Astrocyte (in vitro differentiated cells and primary cell): ENCODE data around the gene IGSF21. TPM values are rescaled to one million over a fixed set of nuclear protein-coding genes. Genes with fewer than 3 reads are reported as not detected.

Experiments used
- DNase-seq: peaks from one replicate; pipeline ENCODE4 v3.0.0-alpha.2; 2010; ENCODE audit warnings: low read depth
- FAIRE-seq: peaks from 2 replicates; lab custom pipeline; 2011; peaks lifted over from hg19 to GRCh38; lab: Jason Lieb, UNC
- H2AFZ ChIP-seq: 2 replicates; pipeline ENCODE4 v1.6.0; 2012; ENCODE audit warnings: low read depth, low read length, inconsistent platforms
- H3K27ac ChIP-seq: 2 replicates; pipeline ENCODE4 v1.5.1; 2011; ENCODE audit warnings: low read depth, low read length, inconsistent platforms
- H3K27me3 ChIP-seq: 2 replicates; pipeline ENCODE4 v1.6.0; 2011; ENCODE audit warnings: low read length, inconsistent platforms; ENCODE audit not compliant: insufficient read depth
- H3K36me3 ChIP-seq: 2 replicates; pipeline ENCODE4 v1.5.1; 2011; ENCODE audit warnings: low read length, inconsistent platforms; ENCODE audit not compliant: insufficient read depth
- H3K4me1 ChIP-seq: 2 replicates; pipeline ENCODE4 v1.5.1; 2011; ENCODE audit warnings: low read length, inconsistent platforms; ENCODE audit not compliant: insufficient read depth
- H3K4me2 ChIP-seq: 2 replicates; pipeline ENCODE4 v1.6.0; 2012; ENCODE audit warnings: low read length, inconsistent platforms
- H3K4me3 ChIP-seq: 2 replicates; pipeline ENCODE4 v1.5.1; 2011; ENCODE audit warnings: low read depth, mild to moderate bottlenecking, low read length, inconsistent platforms; ENCODE audit not compliant: insufficient read depth
- H3K79me2 ChIP-seq: 2 replicates; pipeline ENCODE4 v1.6.0; 2012; ENCODE audit warnings: mild to moderate bottlenecking, low read length, inconsistent platforms; ENCODE audit not compliant: insufficient read depth
- H3K9ac ChIP-seq: 2 replicates; pipeline ENCODE4 v1.6.0; 2012; ENCODE audit warnings: mild to moderate bottlenecking, low read length, inconsistent platforms
- H3K9me3 ChIP-seq: 2 replicates; pipeline ENCODE4 v1.5.1; 2012; ENCODE audit warnings: low read depth, mild to moderate bottlenecking, low read length, inconsistent platforms; ENCODE audit not compliant: insufficient read depth
- H4K20me1 ChIP-seq: 2 replicates; pipeline ENCODE4 v1.6.0; 2012; ENCODE audit warnings: low read length, inconsistent platforms; ENCODE audit not compliant: insufficient read depth
- H3K27ac Mint-ChIP-seq: one replicate; pipeline ENCODE4 v1.8.0; 2021; ENCODE audit warnings: mild to moderate bottlenecking, mixed read lengths; ENCODE audit not compliant: unreplicated experiment
- H3K27me3 Mint-ChIP-seq: one replicate; pipeline ENCODE4 v1.8.0; 2021; ENCODE audit warnings: low read depth, mixed read lengths; ENCODE audit not compliant: unreplicated experiment
- H3K36me3 Mint-ChIP-seq: one replicate; pipeline ENCODE4 v1.8.0; 2021; ENCODE audit warnings: low read depth, mixed read lengths; ENCODE audit not compliant: unreplicated experiment
- H3K4me1 Mint-ChIP-seq: one replicate; pipeline ENCODE4 v1.8.0; 2021; ENCODE audit warnings: low read depth, mixed read lengths; ENCODE audit not compliant: unreplicated experiment
- H3K4me3 Mint-ChIP-seq: one replicate; pipeline ENCODE4 v1.8.0; 2021; ENCODE audit warnings: mild to moderate bottlenecking, moderate library complexity, mixed read lengths; ENCODE audit not compliant: unreplicated experiment
- H3K9me3 Mint-ChIP-seq: one replicate; pipeline ENCODE4 v1.8.0; 2021; ENCODE audit warnings: mild to moderate bottlenecking, mixed read lengths; ENCODE audit not compliant: unreplicated experiment
- CTCF ChIP-seq: IDR thresholded peaks from 2 replicates; pipeline ENCODE4 v1.5.1; 2011; ENCODE audit warnings: low read depth, mild to moderate bottlenecking, inconsistent platforms, low read length, moderate library complexity; ENCODE audit not compliant: insufficient read depth
- EZH2 ChIP-seq: IDR thresholded peaks from 2 replicates; pipeline ENCODE4 v1.6.1; 2012; ENCODE audit warnings: mild to moderate bottlenecking, low read length, inconsistent platforms; ENCODE audit not compliant: insufficient read depth
- total RNA-seq: library from RNA; stranded (reverse); gene quantifications from 2 replicates; pipeline ENCODE4 v1.2.1, GENCODE V29; 2021

IGSF21 gene
- total RNA-seq, 1 donor from 2014 or later = not detected

- Histone ChIP-seq H3K4me3 (no peak overlapping the region), H4K20me1 (no peaks in the 10 kb centered on the region), H3K36me3 (no peaks in the 10 kb centered on the region), H3K4me2 (no peak overlapping the region), H3K9ac (no peak overlapping the region), H3K9me3 (no peaks in the 10 kb centered on the region), H2AFZ (no peak overlapping the region), H3K79me2 (no peaks in the 10 kb centered on the region), H3K4me1 (no peaks in the 10 kb centered on the region), H3K27me3 (no peaks in the 10 kb centered on the region), H3K27ac (no peak overlapping the region)
- H3K9me3 Mint-ChIP-seq = no peaks in the 10 kb centered on the region
- no peaks in the 10 kb centered on the region for H3K4me1 Mint-ChIP-seq
- no peak for DNase-seq
- no peak for FAIRE-seq
- peaks cover 69% of the 10 kb centered on the region for H3K27me3 Mint-ChIP-seq
- no peak overlapping the region for H3K27ac Mint-ChIP-seq
- no peak overlapping the region for H3K4me3 Mint-ChIP-seq
- no peaks in the 10 kb centered on the region for H3K36me3 Mint-ChIP-seq
- TF ChIP-seq CTCF (no peak), EZH2 (no peak)
These were observed 138.0 kb downstream of the IGSF21 start for GRCh38 chr1:18245647-18246046.

GRCh38 chr1:18246543-18246942, 138.9 kb downstream of the IGSF21 start:
- no peak overlapping the region for H2AFZ ChIP-seq
- no peak overlapping the region for H3K9ac ChIP-seq
- no peaks in the 10 kb centered on the region for H3K36me3 ChIP-seq
- Mint-ChIP-seq H3K27me3 (peaks cover 72% of the 10 kb centered on the region), H3K9me3 (peaks cover 6% of the 10 kb centered on the region), H3K27ac (no peak overlapping the region), H3K36me3 (no peaks in the 10 kb centered on the region), H3K4me1 (no peaks in the 10 kb centered on the region), H3K4me3 (no peak overlapping the region)
- H3K27ac ChIP-seq = no peak overlapping the region
- no peak overlapping the region for H3K4me3 ChIP-seq
- no peak for FAIRE-seq
- no peaks in the 10 kb centered on the region for H3K9me3 ChIP-seq
- H3K4me2 ChIP-seq = no peak overlapping the region
- TF ChIP-seq EZH2 (no peak), CTCF (no peak)
- DNase-seq = no peak
- no peaks in the 10 kb centered on the region for H3K79me2 ChIP-seq
- no peaks in the 10 kb centered on the region for H3K4me1 ChIP-seq
- no peaks in the 10 kb centered on the region for H4K20me1 ChIP-seq
- H3K27me3 ChIP-seq = no peaks in the 10 kb centered on the region

GRCh38 chr1:18247151-18247550, 139.6 kb downstream of the IGSF21 start:
- DNase-seq = no peak
- no peaks in the 10 kb centered on the region for H3K4me1 ChIP-seq
- no peak overlapping the region for H3K27ac Mint-ChIP-seq
- peaks cover under 1% of the 10 kb centered on the region for H3K9me3 ChIP-seq
- no peak overlapping the region for H3K4me2 ChIP-seq
- FAIRE-seq = no peak
- no peak overlapping the region for H3K27ac ChIP-seq
- no peaks in the 10 kb centered on the region for H3K36me3 ChIP-seq
- H2AFZ ChIP-seq = no peak overlapping the region
- peaks cover 67% of the 10 kb centered on the region for H3K27me3 Mint-ChIP-seq
- peaks cover 7% of the 10 kb centered on the region for H3K9me3 Mint-ChIP-seq
- no peak overlapping the region for H3K4me3 ChIP-seq
- no peaks in the 10 kb centered on the region for H3K4me1 Mint-ChIP-seq
- H3K79me2 ChIP-seq = no peaks in the 10 kb centered on the region
- no peaks in the 10 kb centered on the region for H3K36me3 Mint-ChIP-seq
- no peaks in the 10 kb centered on the region for H3K27me3 ChIP-seq
- TF ChIP-seq EZH2 (no peak), CTCF (no peak)
- no peaks in the 10 kb centered on the region for H4K20me1 ChIP-seq
- no peak overlapping the region for H3K4me3 Mint-ChIP-seq
- H3K9ac ChIP-seq = no peak overlapping the region
